Epidermal melanocyte (primary cell): ENCODE data around the gene CCDC184.
"Not testable (repeated sequence)": the region's sequence is repeated elsewhere in the genome, so short reads cannot be mapped to it uniquely, and the experiment has no call there.

Experiments used
- DNase-seq: peaks from one replicate; pipeline ENCODE4 v3.0.0; 2011; ENCODE audit warnings: low spot score; ENCODE audit not compliant: insufficient read length

Gene CCDC184

DNA sequence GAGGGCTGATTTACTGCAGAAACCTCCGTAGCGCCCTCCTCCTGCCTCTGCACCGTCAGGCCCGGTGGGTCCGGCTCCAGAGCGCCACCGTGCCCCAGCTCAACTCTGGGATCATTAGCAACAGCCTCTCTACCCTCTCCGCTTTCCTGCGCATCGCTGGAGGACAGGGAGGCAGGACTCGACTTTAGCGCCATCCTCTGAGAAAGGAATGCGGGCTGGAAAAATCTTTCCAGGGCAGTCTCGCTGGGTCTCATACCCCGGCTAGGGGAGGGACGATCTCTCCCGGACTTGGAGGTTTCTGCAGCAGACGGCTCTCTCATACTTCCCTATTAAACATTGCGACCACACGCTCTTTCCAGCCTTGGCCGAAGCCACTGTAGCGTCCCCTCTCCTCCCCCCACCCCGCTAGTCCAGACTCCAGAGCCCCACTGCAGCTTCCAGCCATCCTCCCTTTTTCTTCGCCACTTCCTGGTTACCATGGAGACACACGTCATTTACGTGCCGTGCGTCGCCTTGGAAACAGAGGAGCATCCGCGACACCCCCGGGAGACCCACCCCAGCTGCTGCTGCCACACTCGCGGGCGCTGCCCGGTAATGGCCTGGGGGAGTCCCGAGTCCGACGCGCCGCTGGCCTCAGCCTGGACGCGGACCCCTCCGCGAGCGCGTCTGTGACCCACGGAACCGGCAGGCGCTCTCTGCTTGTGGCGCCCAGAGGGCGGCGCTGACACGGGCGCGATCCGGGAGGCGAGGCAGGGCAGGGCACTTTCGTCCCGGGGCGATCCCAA is at the start of gene CCDC184:
Gene CCDC184 (plus strand): TSS at position 554 of the 785 bp plus-strand sequence. CDS start 479 bp downstream, outside the sequence.
- peak; percentile 58 for DNase-seq

DNA sequence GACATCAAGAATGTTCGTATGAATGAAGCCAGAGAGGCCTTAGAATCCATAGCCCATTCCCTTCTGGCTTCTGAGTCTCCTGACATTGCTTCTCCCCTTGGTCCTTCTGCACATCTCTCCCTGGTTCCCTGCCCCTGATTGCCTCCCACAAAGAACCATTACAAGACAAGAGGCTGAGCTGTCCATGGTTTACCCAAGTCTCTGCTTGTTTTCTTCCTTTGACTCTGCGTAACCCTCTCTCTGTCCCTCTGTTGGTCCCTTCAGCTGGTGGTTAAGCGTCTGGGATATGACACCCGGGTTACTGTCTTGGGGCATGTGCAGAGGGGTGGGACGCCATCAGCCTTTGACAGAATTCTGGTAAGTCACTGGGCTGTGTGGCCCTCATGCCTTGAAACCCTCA is 48.4 kb upstream of the CCDC184 start:
- no peak for DNase-seq

DNA sequence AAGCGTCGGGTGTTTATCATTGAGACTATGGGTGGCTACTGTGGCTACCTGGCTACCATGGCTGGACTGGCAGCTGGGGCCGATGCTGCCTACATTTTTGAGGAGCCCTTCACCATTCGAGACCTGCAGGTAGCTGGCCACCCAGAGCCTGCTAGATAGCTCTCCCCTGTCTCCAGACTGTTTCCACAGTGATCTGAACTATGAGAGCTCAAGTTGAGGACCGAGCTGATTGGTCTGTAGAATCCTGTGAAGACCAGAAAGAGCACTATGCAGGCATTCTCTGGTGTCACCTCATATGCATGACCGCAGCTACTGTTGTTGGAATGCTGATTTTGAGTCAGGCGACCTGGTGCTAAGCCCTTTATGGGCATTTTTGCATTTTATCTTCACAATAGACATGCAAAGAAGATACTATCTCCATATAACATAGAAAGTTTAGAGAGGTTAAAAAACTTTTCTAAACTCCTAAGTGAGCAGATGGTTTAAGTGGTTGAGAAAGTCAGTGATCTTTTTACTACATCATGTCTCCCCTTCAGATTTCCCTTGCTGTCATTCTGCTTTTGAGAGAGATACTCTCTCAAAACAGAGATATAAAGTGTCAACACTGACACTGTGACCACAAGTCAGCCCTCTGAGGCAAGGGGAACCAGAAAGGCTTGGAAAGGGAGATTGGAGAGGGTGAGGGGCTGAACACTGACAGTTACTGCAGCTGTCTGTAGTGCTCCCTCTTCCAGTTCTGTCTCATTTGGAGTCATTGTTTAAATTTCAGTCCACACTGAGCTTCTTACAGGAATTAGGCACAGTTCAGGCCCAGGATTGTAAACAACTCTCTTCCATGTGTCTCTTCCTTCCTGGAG is 40.4 kb upstream of the CCDC184 start:
- no peak for DNase-seq

DNA sequence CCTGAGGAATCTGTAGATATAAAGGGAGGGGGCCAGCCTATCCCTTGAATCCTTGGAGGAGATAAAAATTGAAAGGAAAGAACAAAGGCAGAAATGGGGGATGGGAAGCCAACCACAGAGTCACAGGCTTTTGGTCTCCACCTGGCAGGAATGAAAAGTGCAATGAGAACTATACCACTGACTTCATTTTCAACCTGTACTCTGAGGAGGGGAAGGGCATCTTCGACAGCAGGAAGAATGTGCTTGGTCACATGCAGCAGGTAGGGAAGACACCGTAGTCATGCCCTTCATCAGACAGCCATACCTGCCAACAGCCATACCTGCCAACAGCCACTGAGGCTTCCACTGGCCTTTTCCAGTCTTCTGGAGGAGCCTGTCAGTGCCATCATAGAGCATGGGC is 39.5 kb upstream of the CCDC184 start:
- DNase-seq, result no peak

DNA sequence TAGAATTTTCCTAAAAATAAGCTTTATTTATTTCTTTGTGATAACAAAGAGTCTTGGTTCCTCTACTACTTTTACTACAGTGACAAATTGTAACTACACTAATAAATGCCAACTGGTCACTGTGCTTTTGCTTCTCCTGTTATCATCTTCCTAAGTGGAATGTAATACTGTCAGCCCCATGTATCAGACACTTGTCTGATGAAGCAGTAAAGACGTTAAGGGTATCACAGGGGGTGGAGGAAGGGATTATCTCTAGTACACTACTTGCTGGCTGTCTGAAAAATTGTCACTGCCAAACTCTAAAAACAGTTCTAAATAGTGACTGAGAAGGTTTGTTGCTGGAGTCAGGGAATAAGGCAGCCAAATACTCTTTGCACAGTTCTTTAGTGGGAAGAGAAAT is 37.5 kb upstream of the CCDC184 start:
- no peak for DNase-seq

DNA sequence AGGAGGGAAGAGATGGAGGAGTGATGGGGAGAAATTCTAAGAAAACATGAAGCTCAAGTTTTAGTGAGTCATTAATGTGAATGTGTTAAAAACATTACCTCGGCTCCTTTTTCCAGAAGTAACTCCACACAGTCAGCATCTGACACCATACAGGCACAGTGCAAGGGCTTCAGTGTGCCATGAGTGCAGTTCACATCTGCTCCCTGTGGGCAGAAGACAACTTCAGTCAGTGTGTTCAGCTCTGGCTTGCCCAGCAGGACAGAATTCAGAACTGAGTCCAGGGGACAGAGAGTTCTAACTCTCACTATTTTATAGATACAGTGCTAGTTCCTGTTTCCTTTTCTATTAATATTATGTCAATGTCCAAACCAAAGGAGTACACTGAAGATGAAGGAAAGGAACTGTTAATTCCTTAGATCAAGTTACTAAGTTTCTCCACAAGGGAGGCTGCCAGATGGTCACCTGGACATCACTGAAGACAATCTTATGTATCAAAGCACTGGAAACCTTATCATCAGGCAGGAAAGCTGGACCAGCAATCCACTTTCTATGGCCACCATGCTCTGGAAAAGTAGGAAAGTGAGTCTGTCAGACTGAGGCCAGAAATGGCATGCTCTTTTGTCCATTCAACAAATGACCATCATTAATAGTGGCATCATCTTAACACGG is 32.2 kb upstream of the CCDC184 start:
- DNase-seq, result no peak

DNA sequence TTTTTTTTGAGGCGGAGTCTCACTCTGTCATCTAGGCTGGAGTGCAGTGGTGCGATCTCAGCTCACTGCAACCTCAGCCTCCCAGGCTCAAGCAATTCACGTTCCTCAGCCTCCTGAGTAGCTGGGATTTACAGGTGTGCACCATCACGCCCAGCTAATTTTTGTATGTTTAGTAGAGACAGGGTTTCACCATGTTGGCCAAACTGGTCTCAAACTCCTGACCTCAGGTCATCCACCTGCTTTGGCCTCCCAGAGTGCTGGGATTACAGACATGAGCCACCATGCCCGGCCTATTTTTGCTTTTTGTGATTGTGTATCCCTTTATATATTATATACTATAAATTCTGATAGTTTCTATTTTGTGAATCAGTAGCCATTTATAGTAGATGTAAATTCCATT is 27.7 kb upstream of the CCDC184 start:
- not testable (repeated sequence) for DNase-seq

DNA sequence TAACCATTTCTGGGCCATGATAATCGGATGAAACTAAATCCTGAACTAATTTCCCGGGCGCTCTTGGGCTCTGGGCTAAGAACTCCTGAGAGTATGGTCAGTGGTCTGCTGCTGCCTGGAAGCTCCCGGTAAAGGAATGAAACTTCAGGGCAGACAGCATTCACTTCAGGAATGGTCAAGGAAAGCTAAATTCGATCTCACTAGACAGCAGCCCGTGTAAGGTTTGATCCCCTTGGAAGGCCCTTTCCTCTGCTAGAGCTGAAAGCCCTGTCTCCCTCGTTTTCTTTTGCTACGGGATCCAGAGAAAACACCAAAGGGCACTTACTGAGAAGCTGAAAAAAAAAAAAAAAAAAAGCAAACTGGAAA is 26.8 kb upstream of the CCDC184 start:
- DNase-seq, result no peak

DNA sequence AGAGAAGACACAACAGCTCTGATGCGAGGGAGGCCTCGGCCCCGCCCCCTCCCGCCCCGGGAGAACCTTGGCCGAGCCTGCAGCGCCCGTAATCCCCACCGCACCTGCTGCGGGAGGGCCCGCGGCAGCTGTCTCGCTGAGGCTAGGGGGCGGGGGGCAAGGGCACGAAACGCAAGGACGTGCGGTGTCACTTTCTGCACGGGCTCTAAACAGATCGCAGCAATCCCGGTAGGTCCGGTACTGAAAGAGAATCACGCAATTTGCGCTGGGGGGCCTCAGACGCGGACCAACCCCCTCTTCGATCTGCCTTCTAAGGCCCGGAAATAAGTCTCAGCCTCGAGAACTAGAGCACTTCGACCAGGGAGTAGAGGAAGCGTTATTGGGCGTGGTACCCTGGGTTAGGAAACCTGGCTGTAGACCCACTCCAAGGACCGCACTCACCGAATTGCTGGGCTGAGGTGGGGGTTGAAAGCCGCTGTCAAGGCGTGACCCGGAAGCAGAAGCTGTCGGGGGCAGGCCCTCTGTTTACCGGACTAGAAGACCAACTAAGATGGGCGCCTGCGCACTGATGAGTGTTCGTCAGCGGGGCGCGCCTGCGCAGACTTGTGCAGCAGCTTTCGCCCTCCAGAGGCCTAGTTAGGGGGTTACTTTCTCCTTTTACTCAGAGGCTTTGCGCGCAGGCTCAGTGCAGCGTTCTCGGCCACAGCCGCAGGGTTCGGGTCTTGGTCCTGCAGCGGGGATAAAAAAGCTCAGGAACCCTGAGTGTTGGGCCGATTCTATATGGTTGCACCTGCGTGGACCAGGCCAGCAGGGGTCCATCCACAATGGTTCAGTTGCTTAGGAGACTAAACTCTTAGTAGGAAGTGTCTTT is 26.2 kb upstream of the CCDC184 start, which contains the start of gene ASB8:
Gene ASB8 (minus strand): TSS at position 498 of the 871 bp plus-strand sequence. CDS start 4,019 bp downstream, outside the sequence.
- peak; percentile 72 for DNase-seq

DNA sequence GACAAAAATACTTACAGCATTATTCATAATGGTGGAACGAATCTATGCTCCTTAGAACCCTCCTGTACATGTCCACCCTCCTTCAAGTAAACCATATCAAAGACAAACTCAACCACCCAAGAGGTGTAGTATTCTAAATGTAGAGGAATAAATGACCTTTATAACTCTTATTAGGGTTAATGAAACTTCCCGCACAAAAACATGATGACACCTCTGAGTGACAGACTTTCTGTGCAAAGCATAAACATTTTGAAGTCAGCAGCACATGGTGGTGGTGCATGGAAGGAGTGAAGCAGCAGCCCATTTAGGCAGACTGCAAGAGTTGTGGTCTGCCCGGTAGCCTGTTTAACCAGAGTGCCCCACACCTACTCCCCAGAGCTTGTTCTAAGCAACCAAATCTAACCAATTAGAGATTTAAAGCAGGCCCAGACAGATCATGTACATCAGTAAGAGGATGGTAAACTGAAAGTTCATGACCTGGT is 25.5 kb upstream of the CCDC184 start:
- no peak for DNase-seq

DNA sequence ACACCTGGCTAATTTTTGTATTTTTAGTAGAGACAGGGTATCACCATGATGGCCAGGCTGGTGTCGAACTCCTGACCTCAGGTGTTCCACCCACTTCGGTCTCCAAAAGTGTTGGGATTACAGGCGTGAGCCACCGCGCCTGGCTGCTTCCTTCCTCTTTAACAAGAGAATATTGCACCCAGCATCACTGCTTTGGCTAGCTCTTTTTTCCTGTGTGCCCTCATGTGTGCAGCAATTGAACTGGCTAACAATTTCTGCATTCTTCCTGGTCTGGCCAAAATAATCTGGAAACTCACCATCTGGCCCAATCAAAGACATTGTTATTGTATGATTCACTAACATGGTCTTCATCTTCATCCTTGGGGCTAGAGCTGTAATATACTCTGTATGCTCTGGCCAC is 23.4 kb upstream of the CCDC184 start:
- no peak for DNase-seq

DNA sequence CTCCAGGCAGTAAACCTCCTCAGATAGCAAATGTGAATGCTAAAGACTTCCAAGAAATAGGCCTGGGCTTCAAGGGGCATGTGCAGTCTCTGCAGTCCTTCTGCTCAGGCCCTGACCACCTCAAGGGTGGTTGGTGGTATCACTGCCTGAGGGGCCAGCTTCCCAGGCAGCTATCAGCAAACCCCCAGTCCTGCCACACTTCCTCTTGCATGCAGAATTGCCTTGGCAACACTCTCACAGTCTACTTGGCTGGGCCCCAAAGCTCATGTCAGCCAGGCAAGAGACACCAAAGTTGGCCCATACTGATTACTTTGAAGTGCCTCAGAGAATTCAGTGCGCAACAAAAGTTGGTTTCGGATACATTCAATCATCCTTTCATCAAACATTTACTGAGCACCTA is 22.6 kb upstream of the CCDC184 start:
- no peak for DNase-seq

DNA sequence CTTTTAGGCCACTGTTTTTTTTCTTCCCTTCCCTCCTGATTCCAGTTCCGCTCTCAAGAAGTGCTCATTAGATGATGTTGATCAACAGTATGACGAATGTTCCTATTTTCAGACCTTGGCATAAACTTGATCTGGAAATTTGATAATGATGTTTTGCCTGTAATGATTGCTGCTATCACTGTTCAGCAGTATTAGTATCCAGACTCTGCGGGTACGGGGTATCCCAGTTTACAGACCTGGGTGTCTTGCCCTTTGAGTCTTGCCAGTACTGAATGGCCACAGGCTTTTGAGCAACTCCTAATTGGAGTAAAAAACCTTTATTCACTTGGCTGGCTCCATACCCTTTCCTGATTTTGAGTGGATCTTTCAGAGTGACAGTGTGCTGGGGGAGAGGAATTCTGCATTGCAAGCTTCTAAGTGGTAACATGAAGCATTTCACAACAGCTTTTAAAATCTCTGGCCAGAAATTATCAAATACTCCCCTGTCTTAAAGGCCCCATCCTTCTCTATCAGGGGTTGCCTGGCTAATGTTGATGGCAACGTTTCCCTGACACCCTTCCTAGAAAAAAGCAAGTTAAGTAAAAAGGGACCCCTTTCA is 20.2 kb upstream of the CCDC184 start:
- no peak for DNase-seq

DNA sequence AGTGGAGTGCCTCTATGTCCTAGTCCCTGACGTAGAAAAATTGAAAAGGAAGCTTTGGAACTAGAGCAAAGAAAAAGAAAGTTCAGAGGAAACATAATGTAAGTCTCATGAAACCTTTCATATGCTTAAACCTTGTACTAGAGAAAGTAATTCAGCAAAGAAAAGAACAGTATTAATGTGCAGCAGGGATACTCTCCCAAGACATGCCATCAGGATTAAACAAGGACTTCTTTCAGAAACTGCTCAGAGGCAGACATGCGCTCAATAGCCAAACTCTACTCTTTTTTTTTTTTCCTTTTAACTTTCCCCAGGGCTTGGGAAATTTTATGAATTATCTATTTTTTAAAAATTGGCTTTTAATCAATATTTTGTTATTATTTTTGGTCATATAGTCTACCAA is 19.0 kb upstream of the CCDC184 start:
- DNase-seq, result peak; percentile 60

DNA sequence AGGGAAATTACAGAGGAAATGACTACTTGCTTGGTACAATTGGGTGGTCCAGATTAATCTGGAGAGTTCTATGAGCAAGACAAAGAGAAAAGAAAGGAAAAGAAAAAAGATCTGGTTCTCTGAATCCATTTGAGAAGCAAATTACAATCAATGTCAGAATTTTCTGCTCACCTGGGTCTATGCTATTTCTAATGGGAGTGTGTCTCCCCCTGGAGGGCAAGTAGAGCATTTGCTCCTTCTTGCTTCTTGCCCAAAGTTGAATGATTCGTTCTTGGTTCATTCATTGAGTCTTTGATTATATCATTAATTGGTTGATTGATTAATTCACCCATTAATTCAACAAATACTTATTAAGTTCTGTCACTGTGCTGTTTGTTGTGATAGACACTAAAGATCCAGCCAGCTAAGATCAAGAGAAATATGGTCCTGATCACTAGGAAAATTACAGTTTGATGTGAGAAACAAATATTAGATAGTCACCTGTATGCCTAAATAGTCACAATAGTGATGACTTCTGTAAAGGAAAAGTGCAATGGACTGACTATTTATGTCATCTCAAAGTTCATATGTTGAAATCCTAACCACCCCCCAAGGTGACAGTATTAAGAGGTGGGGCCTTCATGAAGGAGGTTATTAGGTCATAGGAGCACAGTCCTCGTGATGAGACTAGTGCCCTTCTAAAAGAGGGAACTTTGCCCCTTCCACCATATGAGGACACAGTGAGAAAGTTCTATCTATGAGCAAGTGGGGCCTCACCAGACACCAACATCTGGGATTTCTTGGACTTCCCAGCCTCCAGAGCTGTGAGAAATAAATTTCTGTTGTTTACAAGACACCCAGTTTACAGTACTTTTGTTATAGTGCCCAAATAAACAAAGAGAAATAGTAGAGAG is 18.1 kb upstream of the CCDC184 start:
- no peak for DNase-seq

DNA sequence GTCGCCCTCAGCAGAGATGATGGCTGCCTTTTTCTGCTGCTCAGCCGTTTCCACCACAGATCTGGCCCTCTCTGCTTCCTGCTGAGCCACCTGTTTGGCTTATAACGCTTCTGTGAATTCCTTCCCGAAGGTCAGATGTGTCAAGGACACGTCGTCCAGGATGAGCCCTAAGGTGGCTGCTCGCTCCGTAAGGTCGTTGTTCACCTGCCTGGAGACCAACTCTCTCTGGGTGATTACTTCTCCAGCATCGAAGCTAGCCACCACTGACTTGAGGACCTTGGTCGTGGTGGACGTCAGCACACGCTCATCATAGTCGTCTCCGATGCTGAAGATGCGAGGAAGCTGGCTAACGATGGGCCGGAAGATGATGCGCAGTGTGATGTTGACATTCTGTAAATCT is 14.4 kb upstream of the CCDC184 start:
- no peak for DNase-seq

DNA sequence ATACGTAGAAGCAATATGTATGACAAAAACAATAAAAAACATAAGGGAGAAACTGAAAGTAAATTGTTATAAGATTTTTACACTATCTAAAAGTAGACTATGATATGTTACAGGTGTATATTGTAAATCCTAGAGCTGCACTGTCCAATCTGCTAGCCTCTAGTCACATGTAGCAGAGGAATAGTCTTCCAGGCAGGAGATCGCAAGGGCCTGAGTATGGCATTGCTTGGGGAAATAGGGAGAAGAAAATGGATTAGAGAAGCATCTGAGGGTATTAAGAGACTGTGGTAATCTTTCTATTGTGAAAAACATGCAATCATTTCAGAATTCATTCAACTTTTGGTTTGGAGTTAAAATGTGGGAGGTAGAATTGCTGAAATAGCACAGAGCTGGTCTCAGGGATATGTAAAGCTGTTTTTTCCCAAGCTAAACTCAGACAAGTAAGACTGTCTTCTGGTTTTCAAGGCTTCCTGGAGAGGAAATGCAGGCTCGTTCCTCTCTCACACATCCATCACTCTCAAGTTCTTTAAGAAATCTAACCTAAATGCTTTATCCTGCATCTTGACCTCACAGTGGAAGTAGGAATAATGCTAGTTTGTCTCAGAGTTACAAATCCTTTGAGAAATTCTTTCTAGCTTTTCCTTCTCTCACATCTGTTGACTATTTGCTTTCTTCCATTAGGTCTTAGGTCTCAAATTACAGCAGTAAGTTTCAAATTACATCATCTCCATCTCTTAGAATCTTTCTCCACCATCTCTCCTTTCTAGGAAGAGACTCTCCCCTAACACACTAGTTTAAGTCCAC is 7.6 kb upstream of the CCDC184 start:
- DNase-seq, result no peak

DNA sequence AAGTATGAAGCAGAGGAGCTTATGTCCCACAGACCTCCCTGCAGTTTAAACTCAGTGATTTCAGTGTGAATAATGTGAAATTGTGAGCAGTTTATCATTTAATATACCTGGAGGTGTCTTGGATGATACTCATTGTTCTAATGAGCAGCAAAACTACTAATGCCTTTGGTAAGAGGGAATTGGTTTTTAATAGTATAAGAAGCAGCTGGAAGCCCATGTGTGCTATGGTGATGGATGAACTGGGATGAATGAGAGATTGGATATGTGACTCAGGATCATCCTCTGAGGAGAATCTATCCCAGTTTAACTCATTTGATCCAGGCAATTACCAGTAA is 7.1 kb upstream of the CCDC184 start:
- DNase-seq, result no peak

DNA sequence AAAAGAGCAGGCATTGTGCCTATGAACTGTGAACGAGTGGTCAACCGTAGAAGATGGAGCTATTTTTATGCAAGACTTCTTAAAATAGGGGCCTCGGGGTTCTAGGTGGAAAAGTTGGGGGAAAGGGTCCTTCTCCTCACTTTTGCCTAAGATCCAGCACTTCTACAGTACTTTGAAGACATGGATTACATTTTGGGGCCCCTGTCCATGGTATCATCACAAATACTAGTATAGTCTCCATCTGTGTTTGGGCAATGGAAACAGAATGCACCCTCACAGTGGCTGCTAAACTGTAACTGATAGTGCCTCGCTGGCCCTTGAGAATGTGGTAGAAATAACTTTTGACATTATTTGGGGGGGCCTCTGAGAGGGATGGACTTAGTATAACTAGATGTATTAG is 5.5 kb upstream of the CCDC184 start:
- no peak for DNase-seq
